Measurements from ENCODE around the gene VEGFA.

The VEGFA gene

GRCh38 chr6:43763812-43764522 lies 6.0 kb upstream of the VEGFA start:
- no peak for TF ChIP-seq CTCF (conservative IDR thresholded peaks at IDR 0.05; ENCODE audit: low read length)
- no peak overlapping the region for H3K4me3 ChIP-seq (ENCODE audit: low read length)
- no peak for DNase-seq (ENCODE audit: low read depth)

- no peak overlapping the region for H3K4me3 ChIP-seq (ENCODE audit: low read length)
- DNase-seq (ENCODE audit: low read depth), result no peak
- TF ChIP-seq CTCF (conservative IDR thresholded peaks at IDR 0.05; ENCODE audit: low read length), result no peak
These were observed 5.2 kb upstream of the VEGFA start for GRCh38 chr6:43764772-43765171.

GRCh38 chr6:43765776-43766499 lies 4.1 kb upstream of the VEGFA start:
- DNase-seq (ENCODE audit: low read depth), result no peak
- no peak overlapping the region for H3K4me3 ChIP-seq (ENCODE audit: low read length)
- TF ChIP-seq CTCF (conservative IDR thresholded peaks at IDR 0.05; ENCODE audit: low read length), result no peak

GRCh38 chr6:43766500-43766853 lies 3.5 kb upstream of the VEGFA start:
- DNase-seq (ENCODE audit: low read depth), result no peak
- TF ChIP-seq CTCF (conservative IDR thresholded peaks at IDR 0.05; ENCODE audit: low read length), result no peak
- no peak overlapping the region for H3K4me3 ChIP-seq (ENCODE audit: low read length)

GRCh38 chr6:43766964-43767461 lies 3.0 kb upstream of the VEGFA start:
- DNase-seq (ENCODE audit: low read depth), result no peak
- no peak for TF ChIP-seq CTCF (conservative IDR thresholded peaks at IDR 0.05; ENCODE audit: low read length)
- no peak overlapping the region for H3K4me3 ChIP-seq (ENCODE audit: low read length)

GRCh38 chr6:43767553-43768505 lies 2.2 kb upstream of the VEGFA start:
- no peak for TF ChIP-seq CTCF (conservative IDR thresholded peaks at IDR 0.05; ENCODE audit: low read length)
- no peak overlapping the region for H3K4me3 ChIP-seq (ENCODE audit: low read length)
- DNase-seq (ENCODE audit: low read depth), result no peak

Data from AG10803 (cell line).